ENCODE measurements around the gene USF2.

GRCh38 chr19:35223084-35223790 lies 45.5 kb upstream of the USF2 start:
- TF ChIP-seq CTCF (IDR thresholded peaks at IDR 0.05) (no peak), POLR2A (IDR thresholded peaks at IDR 0.05) (no peak)

Data from gastroesophageal sphincter (tissue), 3 donors.